ENCODE measurements around the gene LZTR1.
"Not testable (repeated sequence)": the region's sequence is repeated elsewhere in the genome, so short reads cannot be mapped to it uniquely, and the experiment has no call there.

Gene LZTR1

GRCh38 chr22:20966883-20967696, 15.0 kb upstream of the LZTR1 start, which contains the start of gene AIFM3:
Gene AIFM3, plus strand, starts transcription at chr22:20967255. Its CDS starts 690 bp downstream, at chr22:20967945.
- DNase-seq = no peak

GRCh38 chr22:20967697-20968211, 14.3 kb upstream of the LZTR1 start:
- DNase-seq = no peak

- DNase-seq = no peak
These were observed 13.7 kb upstream of the LZTR1 start for GRCh38 chr22:20968281-20968977.

- DNase-seq = no peak
These were observed 11.0 kb upstream of the LZTR1 start for GRCh38 chr22:20970939-20971657.

- not testable (repeated sequence) for DNase-seq
These were observed 9.9 kb upstream of the LZTR1 start for GRCh38 chr22:20972014-20972694.

- DNase-seq = no peak
These were observed 9.0 kb upstream of the LZTR1 start for GRCh38 chr22:20972933-20973577.

GRCh38 chr22:20973634-20974286, 8.3 kb upstream of the LZTR1 start:
- DNase-seq = no peak

- no peak for DNase-seq
These were observed 7.7 kb upstream of the LZTR1 start for GRCh38 chr22:20974336-20974955.

GRCh38 chr22:20975541-20976290, 6.4 kb upstream of the LZTR1 start:
- no peak for DNase-seq

- no peak for DNase-seq
These were observed 5.7 kb upstream of the LZTR1 start for GRCh38 chr22:20976291-20976877.

- DNase-seq = no peak
These were observed 5.1 kb upstream of the LZTR1 start for GRCh38 chr22:20977019-20977418.

- DNase-seq = no peak
These were observed 4.5 kb upstream of the LZTR1 start for GRCh38 chr22:20977516-20978170.

- DNase-seq = no peak
These were observed 3.7 kb upstream of the LZTR1 start for GRCh38 chr22:20978419-20978818.

- peak; percentile 47 for DNase-seq
These were observed 2.8 kb upstream of the LZTR1 start for GRCh38 chr22:20979243-20979809.

- DNase-seq = no peak
These were observed 2.1 kb upstream of the LZTR1 start for GRCh38 chr22:20979940-20980453.

- DNase-seq = no peak
These were observed 1.6 kb upstream of the LZTR1 start for GRCh38 chr22:20980523-20980922.

GRCh38 chr22:20980938-20981722, 967 bp upstream of the LZTR1 start:
- DNase-seq = no peak

GRCh38 chr22:20982563-20982882, 426 bp downstream of the LZTR1 start:
- DNase-seq = no peak
